GM12875 (cell line): ENCODE results near the gene SMARCA1.
"Not testable (repeated sequence)": the region's sequence is repeated elsewhere in the genome, so short reads cannot be mapped to it uniquely, and the experiment has no call there.

Experiments used
- H3K4me3 ChIP-seq: one replicate; pipeline ENCODE4 v1.5.1; 2011; ENCODE audit warnings: low read depth, low read length, control low read depth
- TF ChIP-seq, protein P1 (sequence below): IDR thresholded peaks from 2 replicates; pipeline ENCODE4 v1.5.1; 2011; ENCODE audit warnings: low read depth, mild to moderate bottlenecking, control low read depth, inconsistent platforms, low read length, moderate library complexity, borderline replicate concordance; ENCODE audit not compliant: insufficient read depth

SMARCA1 gene, protein sequence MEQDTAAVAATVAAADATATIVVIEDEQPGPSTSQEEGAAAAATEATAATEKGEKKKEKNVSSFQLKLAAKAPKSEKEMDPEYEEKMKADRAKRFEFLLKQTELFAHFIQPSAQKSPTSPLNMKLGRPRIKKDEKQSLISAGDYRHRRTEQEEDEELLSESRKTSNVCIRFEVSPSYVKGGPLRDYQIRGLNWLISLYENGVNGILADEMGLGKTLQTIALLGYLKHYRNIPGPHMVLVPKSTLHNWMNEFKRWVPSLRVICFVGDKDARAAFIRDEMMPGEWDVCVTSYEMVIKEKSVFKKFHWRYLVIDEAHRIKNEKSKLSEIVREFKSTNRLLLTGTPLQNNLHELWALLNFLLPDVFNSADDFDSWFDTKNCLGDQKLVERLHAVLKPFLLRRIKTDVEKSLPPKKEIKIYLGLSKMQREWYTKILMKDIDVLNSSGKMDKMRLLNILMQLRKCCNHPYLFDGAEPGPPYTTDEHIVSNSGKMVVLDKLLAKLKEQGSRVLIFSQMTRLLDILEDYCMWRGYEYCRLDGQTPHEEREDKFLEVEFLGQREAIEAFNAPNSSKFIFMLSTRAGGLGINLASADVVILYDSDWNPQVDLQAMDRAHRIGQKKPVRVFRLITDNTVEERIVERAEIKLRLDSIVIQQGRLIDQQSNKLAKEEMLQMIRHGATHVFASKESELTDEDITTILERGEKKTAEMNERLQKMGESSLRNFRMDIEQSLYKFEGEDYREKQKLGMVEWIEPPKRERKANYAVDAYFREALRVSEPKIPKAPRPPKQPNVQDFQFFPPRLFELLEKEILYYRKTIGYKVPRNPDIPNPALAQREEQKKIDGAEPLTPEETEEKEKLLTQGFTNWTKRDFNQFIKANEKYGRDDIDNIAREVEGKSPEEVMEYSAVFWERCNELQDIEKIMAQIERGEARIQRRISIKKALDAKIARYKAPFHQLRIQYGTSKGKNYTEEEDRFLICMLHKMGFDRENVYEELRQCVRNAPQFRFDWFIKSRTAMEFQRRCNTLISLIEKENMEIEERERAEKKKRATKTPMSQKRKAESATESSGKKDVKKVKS

GRCh38 chrX:129523079-129523911, at the start of gene SMARCA1:
SMARCA1 (minus strand) TSS chrX:129523490; CDS start chrX:129523370, 120 bp downstream.
- TF ChIP-seq, protein P1, sequence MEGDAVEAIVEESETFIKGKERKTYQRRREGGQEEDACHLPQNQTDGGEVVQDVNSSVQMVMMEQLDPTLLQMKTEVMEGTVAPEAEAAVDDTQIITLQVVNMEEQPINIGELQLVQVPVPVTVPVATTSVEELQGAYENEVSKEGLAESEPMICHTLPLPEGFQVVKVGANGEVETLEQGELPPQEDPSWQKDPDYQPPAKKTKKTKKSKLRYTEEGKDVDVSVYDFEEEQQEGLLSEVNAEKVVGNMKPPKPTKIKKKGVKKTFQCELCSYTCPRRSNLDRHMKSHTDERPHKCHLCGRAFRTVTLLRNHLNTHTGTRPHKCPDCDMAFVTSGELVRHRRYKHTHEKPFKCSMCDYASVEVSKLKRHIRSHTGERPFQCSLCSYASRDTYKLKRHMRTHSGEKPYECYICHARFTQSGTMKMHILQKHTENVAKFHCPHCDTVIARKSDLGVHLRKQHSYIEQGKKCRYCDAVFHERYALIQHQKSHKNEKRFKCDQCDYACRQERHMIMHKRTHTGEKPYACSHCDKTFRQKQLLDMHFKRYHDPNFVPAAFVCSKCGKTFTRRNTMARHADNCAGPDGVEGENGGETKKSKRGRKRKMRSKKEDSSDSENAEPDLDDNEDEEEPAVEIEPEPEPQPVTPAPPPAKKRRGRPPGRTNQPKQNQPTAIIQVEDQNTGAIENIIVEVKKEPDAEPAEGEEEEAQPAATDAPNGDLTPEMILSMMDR: no peak

GRCh38 chrX:129572422-129572821, 49.1 kb upstream of the SMARCA1 start:
- TF ChIP-seq, protein P1: no peak
- H3K4me3 ChIP-seq: no peak overlapping the region

More at GRCh38 chrX:129523079-129523911, at the start of gene SMARCA1:
- H3K4me3 ChIP-seq: peak within 1 kb of the TSS; percentile 43

GRCh38 chrX:129568349-129568748, 45.1 kb upstream of the SMARCA1 start:
- no peak overlapping the region for H3K4me3 ChIP-seq
- TF ChIP-seq, protein P1: no peak

DNA sequence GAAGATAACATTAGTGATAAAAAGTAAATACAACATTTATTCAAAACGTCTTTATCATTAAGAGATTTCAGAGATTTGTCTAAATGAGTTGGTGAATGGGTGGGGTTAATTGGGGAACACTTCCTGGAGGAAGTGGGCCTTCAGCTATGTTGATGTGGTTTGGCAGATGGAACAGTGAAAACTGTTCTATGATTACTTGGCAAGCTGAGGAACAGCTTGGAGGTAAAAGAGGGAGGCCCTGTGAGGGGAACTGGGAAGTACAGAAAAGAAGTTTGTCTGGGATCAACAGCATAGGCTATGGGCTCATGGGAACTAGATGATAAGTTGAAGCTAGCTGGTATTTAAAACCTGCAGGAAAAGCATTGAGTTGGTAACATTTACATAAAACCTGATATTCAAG, 42.8 kb upstream of the SMARCA1 start:
- H3K4me3 ChIP-seq: no peak overlapping the region
- TF ChIP-seq, protein P1: no peak

DNA sequence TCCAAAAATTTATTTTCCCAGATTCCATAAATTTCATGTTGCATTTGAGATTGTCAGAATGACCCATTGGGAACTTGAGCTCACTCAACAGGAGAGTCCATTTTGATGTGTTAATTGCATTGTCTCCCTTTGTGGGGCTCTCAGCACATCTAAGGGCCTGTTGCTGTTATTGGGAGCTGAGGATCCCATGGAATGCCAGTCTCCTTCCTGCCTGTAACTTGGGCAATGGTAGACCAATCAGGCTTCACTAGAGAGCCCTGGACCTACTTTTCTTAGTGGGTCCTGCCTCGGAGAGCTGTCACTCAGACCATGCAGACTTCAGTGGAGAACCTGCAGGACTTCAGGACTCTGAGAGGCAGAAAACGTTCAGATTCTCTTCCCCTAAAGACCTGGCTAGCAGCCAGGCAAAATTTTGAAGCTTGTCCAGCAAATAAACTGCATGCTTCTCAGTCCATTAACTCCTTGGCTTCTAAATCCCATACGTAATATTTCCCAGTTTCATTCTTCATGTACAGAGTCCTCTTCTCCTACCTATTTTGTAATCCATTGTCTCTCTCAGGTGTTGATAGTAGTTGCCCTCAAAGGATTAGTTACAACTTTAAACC, 41.9 kb upstream of the SMARCA1 start:
- H3K4me3 ChIP-seq: no peak overlapping the region
- TF ChIP-seq, protein P1: no peak

DNA sequence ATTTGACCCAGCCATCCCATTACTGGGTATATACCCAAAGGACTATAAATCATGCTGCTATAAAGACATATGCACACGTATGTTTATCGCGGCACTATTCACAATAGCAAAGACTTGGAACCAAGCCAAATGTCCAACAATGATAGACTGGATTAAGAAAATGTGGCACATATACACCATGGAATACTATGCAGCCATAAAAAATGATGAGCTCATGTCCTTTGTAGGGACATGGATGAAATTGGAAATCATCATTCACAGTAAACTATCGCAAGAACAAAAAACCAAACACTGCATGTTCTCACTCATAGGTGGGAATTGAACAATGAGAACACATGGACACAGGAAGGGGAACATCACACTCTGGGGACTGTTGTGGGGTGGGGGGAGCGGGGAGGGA, 41.1 kb upstream of the SMARCA1 start:
- H3K4me3 ChIP-seq: not testable (repeated sequence)
